K562 (cell line): ENCODE results near the gene TUBB4B. TPM values are rescaled to one million over a fixed set of nuclear protein-coding genes. Genes with fewer than 3 reads are reported as not detected.

Experiments
- CXXC5 ChIP-seq: fragments of 250-450 bp; sonication (Bioruptor Pico); IDR thresholded peaks from 2 replicates; pipeline ENCODE4 v1.8.0; 2022; ENCODE audit warnings: inconsistent platforms, mild to moderate bottlenecking, moderate library complexity
- PTRF ChIP-seq: fragments of 450-650 bp; IDR thresholded peaks from 2 replicates; pipeline ENCODE4 v1.6.1; 2016; ENCODE audit warnings: mild to moderate bottlenecking, missing genetic modification characterization, missing compliant biosample characterization
- SMAD3 ChIP-seq: fragments of 450-650 bp; formaldehyde crosslinking; conservative IDR thresholded peaks from 2 replicates; pipeline ENCODE4 v1.4.0; 2020; ENCODE audit warnings: mild to moderate bottlenecking
- SMAD4 ChIP-seq: fragments of 250-450 bp; sonication (Bioruptor Pico); conservative IDR thresholded peaks from 2 replicates; pipeline ENCODE4 v1.8.0; 2021; ENCODE audit warnings: inconsistent platforms, mild to moderate bottlenecking, moderate library complexity
- ZNF644 ChIP-seq: fragments of 200-800 bp; sonication (Bioruptor generic); IDR thresholded peaks from 2 replicates; pipeline ENCODE4 v1.6.1; 2016; ENCODE audit warnings: low read depth, missing genetic modification characterization, missing compliant biosample characterization
- ZNF695 ChIP-seq: fragments of 450-650 bp; formaldehyde crosslinking; IDR thresholded peaks from 2 replicates; pipeline ENCODE4 v1.4.0; 2020; ENCODE audit warnings: mild to moderate bottlenecking, moderate library complexity
- ZNF707 ChIP-seq: fragments of 250-450 bp; sonication (Bioruptor Pico); conservative IDR thresholded peaks from 2 replicates; pipeline ENCODE4 v1.8.0; 2022; ENCODE audit warnings: inconsistent platforms, mild to moderate bottlenecking, moderate library complexity
- polyA plus RNA-seq, 8 experiments: library from polyadenylated mRNA; depleted of rRNA in 4 of 8; stranded (reverse) in 5 of 8; unstranded in 3 of 8; fragments of >200 nt; fragmentation: Nextera tagmentation in 2 of 8; fragmentation: Illumina TruSeq in 1 of 8; extraction: Ambion mirVana in 2 of 8; extraction: Trizol in 1 of 8; gene quantifications; 2 replicates each; pipeline versions ENCODE4 v1.2.1 to v1.2.3, GENCODE V29; 2011 to 2014; ENCODE audit warnings: inconsistent platforms in 1 of 8, missing spikeins in 1 of 8
- total RNA-seq, 7 experiments: library from RNA; depleted of rRNA in 6 of 7; stranded (reverse); fragments of >200 nt in 6 of 7; fragmentation: Illumina TruSeq in 2 of 7; extraction: Trizol in 2 of 7; gene quantifications; 2 replicates each; pipeline versions ENCODE4 v1.2.1 to v1.2.3, GENCODE V29; 2011 to 2021; ENCODE audit warnings: low replicate concordance in 1 of 7
- TF ChIP-seq, protein P1 (sequence below), 3 experiments: IDR thresholded peaks in 2 of 3; conservative IDR thresholded peaks in 1 of 3; 2 replicates each; pipeline ENCODE4 v1.5.1; 2011 to 2012; ENCODE audit warnings: low read length in 3 of 3, mild to moderate bottlenecking in 3 of 3, control low read depth in 2 of 3, improper control_type of control experiment in 1 of 3, inconsistent platforms in 1 of 3, low read depth in 1 of 3, mixed read lengths in 1 of 3, moderate library complexity in 1 of 3; ENCODE audit not compliant: insufficient read depth in 2 of 3

The TUBB4B gene
- total and polyA plus RNA-seq, 9 of the 15 experiments (the other 6 are each of a cell fraction or from before 2014, with no cell fraction given) = 24.1 to 443 (median 268) TPM

DNA sequence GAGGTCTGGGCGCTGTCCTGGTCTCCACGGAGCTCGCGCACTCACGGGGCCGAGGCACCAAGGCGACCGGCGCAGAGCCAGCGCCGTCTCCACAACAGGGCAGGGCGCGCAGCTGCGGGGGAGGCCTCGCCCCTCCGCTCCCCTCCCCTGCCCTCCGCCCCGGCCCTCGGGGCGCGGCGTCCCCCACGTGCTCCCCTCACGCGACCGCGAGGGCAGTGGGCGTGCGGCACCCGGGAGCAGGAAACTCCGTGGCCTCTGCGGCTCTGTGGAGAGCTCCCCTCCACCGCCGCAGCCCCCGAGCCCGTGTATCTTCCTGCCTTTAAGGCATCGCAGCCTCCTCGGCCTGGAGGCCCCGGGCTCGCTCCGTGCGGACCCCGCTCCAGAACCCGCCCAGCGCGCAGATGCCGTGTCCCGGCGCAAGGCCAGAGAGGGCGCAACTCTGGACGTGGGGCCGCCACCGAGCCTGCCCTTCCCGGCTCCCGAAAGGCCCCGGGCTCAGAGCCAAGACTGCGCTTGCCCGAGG, 708 bp upstream of the TUBB4B start (continued):
- TF ChIP-seq ZNF707 (CRISPR knock-in tag) (no peak), CXXC5 (peak; percentile 92), SMAD4 (peak; percentile 92), ZNF644 (tag) (no peak), SMAD3 (CRISPR knock-in tag) (0 out of 2 replicates have a peak, but pooled peaks have one; percentile 33), ZNF695 (CRISPR knock-in tag) (no peak), PTRF (tag) (no peak)
- TF ChIP-seq, protein P1, sequence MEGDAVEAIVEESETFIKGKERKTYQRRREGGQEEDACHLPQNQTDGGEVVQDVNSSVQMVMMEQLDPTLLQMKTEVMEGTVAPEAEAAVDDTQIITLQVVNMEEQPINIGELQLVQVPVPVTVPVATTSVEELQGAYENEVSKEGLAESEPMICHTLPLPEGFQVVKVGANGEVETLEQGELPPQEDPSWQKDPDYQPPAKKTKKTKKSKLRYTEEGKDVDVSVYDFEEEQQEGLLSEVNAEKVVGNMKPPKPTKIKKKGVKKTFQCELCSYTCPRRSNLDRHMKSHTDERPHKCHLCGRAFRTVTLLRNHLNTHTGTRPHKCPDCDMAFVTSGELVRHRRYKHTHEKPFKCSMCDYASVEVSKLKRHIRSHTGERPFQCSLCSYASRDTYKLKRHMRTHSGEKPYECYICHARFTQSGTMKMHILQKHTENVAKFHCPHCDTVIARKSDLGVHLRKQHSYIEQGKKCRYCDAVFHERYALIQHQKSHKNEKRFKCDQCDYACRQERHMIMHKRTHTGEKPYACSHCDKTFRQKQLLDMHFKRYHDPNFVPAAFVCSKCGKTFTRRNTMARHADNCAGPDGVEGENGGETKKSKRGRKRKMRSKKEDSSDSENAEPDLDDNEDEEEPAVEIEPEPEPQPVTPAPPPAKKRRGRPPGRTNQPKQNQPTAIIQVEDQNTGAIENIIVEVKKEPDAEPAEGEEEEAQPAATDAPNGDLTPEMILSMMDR (IDR thresholded peaks at IDR 0.05 in 2 of 3, conservative IDR thresholded peaks at IDR 0.05 in 1 of 3; ENCODE audit: insufficient read depth in 2 of 3, low read depth in 1 of 3, low read length in 3 of 3) = peak; percentile 31 to 46 (median 41); a peak in 4 of 6 replicates
